Measurements from ENCODE around the gene PPFIBP2.

The PPFIBP2 gene

DNA sequence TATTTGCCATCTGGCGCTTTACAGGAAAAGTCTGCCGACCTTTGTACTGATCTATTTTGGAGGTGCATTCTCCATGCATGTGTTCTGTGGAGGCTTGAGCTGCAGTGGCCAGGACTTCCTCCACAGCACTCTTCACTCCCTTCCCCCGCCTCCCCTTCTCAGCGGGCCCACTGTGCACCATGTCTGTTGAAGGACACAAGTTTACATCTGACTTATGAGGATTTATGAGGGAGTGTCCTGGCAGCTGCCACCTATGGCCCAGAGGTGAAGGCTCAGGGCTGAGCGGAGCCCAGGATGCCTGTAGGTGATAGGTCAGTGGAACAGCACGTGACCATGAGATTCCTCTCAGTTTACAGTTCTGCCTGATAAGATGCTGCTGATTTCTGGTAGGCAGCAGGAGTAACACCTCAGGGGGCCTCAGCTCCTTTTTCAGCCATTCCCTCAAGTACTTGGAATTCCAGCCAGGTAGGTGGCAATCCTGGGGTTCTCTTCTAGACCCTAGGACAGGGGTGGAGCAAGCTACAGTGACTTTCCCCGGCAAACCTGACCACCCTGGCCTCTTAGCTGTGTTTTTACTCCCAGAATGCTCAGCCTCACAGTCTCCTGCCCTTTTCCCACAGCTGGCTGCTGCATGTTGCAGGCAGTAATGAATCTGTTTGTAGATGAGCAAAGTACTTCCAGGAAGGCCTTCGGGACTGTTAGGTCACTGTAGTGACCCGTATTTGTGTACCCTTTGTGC is 59.9 kb downstream of the PPFIBP2 start:
- Histone ChIP-seq H3K9me3 (ENCODE audit: insufficient read depth, low read depth, low read length) (0 out of 2 replicates have a peak, but pooled peaks cover under 1% of the 10 kb centered on the region), H3K4me1 (ENCODE audit: insufficient read depth, low read length) (peaks cover 60% of the 10 kb centered on the region), H3K27ac (ENCODE audit: low read length) (no peak overlapping the region), H3K36me3 (ENCODE audit: insufficient read depth, low read depth, low read length) (no peaks in the 10 kb centered on the region), H3K4me3 (ENCODE audit: low read length) (no peak overlapping the region), H3K9ac (ENCODE audit: low read depth, low read length) (no peak overlapping the region), H3K27me3 (ENCODE audit: insufficient read depth, low read length) (no peaks in the 10 kb centered on the region)

DNA sequence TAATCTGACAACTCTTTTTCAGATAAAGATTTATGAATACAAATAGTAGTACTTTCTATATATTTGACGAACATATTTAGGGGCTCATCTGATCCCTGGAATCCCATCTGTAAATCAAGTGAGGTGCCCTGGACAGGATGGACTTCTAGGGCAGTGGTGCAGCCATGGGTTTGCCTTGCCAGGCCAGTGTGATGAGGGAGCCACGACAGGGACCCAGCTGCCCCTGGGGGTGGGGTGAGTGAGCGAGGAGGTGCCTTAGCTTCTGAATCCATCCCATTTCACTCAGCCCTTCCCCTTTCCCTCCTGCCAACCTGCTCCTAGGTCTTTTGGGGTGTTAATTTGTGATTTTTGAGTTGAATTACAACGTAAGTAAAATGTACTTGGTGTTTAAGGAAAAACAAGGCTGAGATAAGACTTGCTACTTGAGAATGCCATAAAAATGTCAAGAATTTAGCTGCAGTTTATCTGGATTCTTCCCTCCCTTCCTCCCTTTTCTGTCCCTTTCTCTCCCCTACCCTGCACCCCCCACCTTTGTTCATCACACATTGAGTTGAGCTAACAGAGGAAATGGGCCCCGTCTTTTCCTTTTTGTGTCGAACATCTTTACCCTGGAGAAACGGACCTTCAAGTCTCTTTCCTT is 60.8 kb downstream of the PPFIBP2 start:
- Histone ChIP-seq H3K4me3 (ENCODE audit: low read length) (no peak overlapping the region), H3K36me3 (ENCODE audit: insufficient read depth, low read depth, low read length) (no peaks in the 10 kb centered on the region), H3K27me3 (ENCODE audit: insufficient read depth, low read length) (no peaks in the 10 kb centered on the region), H3K4me1 (ENCODE audit: insufficient read depth, low read length) (peaks cover 60% of the 10 kb centered on the region), H3K9ac (ENCODE audit: low read depth, low read length) (no peak overlapping the region), H3K9me3 (ENCODE audit: insufficient read depth, low read depth, low read length) (no peaks in the 10 kb centered on the region), H3K27ac (ENCODE audit: low read length) (no peak overlapping the region)

DNA sequence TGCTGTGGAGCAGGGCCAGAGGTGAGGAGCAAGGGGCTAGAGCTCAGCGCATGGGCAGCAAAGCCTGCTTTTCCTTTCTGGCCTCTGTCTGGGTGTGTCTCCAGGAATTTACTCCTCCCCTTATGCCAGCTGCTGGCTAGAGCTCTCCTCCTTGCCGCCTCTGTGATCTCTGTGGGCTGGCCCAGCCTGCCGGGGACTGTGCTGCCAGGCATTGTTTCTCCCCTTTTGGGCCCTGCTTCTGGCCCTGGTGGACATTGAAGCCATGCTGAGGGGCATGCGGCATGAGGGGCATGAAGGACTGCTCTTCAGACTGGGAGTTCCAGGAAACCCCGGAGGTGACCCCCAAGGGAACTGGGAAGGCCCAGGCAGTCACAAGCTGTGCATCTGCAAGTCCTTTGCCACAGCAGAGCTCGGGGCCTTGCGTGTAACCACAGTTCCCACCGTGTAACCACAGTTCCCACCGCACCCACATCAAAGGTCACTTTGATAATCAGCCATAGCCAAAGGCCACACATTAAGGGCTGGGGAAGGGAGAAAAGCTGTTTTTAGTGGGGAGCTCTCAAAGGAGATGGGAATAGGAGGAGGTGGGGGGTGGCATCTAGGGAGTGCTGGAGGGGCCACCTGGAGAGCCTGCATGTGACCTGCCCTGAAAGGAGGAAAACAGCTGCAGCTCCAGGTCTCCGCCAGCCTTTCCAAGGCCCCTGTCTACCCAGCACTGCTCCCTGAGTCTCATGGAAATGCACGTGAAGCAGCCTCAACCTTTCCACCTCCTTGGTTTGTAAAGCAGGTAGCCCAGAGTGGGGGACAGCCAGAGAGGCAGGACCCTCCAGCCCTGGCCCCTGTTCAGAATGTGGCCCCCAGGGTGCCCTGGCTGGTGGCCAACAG is 62.3 kb downstream of the PPFIBP2 start:
- H3K36me3 ChIP-seq (ENCODE audit: insufficient read depth, low read depth, low read length): no peaks in the 10 kb centered on the region
- no peaks in the 10 kb centered on the region for H3K27me3 ChIP-seq (ENCODE audit: insufficient read depth, low read length)
- H3K27ac ChIP-seq (ENCODE audit: low read length): peak overlapping the region; percentile 46
- H3K9me3 ChIP-seq (ENCODE audit: insufficient read depth, low read depth, low read length): no peaks in the 10 kb centered on the region
- H3K4me3 ChIP-seq (ENCODE audit: low read length): no peak overlapping the region
- H3K4me1 ChIP-seq (ENCODE audit: insufficient read depth, low read length): peaks cover 57% of the 10 kb centered on the region
- H3K9ac ChIP-seq (ENCODE audit: low read depth, low read length): peak overlapping the region; percentile 12; the same call in 1 of the 2 replicates

DNA sequence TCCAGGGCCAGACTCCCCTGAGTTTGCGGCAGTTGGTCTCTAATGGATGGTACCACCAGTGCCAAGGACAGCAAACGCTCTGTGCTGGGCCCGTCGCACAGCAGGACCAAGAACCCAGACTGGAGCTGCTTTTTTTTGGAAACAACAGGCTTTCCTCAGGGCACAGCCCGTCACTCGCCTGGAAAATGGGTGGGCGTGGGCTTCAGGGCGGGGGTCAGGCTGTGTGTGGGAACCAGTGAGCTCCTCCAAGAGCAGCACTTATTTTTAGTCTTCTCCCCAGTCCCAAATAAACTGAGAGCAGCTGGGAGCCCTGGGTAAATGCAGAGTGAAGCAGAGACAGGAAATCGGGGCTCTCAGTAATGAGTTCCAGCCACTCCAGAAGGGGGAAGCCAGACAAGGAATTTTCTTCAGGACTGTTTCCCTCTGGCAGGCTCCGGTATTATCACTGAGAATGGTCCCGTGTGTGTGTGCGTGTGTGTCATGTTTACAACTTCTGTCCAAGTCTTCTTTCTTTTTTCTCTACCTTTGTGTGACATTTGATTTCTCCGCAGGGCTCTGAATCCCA is 63.0 kb downstream of the PPFIBP2 start:
- no peaks in the 10 kb centered on the region for H3K36me3 ChIP-seq (ENCODE audit: insufficient read depth, low read depth, low read length)
- H3K9me3 ChIP-seq (ENCODE audit: insufficient read depth, low read depth, low read length): no peaks in the 10 kb centered on the region
- no peak overlapping the region for H3K4me3 ChIP-seq (ENCODE audit: low read length)
- peaks cover 52% of the 10 kb centered on the region for H3K4me1 ChIP-seq (ENCODE audit: insufficient read depth, low read length)
- peak overlapping the region; percentile 46 for H3K27ac ChIP-seq (ENCODE audit: low read length)
- H3K27me3 ChIP-seq (ENCODE audit: insufficient read depth, low read length): no peaks in the 10 kb centered on the region
- H3K9ac ChIP-seq (ENCODE audit: low read depth, low read length): peak overlapping the region; percentile 32; the same call in 1 of the 2 replicates

DNA sequence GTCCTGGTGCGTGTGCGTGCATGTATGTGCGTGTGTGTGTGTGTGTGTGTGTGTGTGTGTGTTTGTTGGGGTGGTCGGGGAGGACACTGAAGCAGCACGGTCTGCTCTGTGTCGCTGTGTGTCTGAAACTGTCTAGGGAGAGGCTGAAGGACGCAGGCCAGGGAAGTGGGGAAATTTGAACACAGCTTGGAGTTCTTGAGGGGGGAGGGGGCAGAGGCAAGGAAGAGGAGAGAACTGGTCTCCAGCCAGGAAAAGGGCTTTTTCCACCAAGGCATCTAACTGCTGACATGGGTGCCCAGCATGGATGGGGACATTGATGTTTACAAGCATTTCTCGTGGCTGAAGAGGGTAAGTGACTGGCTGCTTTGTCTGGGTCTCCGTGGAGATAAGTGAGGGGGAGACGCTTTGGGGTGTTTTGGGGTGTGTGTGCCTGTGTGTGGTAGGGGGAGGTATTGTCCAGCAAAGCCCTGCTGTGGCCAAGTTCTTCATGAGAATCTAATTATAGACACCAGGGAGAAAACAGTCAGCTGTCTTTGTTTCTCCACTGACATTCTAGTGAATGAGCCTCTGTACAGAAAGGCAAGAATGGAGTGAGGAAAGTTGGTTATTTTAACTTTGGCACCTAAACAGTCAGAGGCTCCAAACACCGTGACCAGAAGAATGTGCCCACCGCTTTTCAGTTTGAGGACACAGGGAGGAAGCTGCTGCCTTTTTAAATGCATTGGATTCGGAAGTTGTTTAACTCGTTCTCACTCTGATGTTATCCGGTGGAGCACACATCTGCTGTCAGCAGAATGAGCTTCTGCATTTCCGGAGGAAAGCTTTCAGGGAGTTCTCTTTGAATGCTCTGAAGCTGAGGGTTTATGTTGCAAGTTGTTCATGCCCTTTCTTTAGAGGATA is 63.7 kb downstream of the PPFIBP2 start:
- Histone ChIP-seq H3K9ac (ENCODE audit: low read depth, low read length) (peak overlapping the region; percentile 32; the same call in 1 of the 2 replicates), H3K4me1 (ENCODE audit: insufficient read depth, low read length) (peaks cover 45% of the 10 kb centered on the region), H3K27ac (ENCODE audit: low read length) (peak overlapping the region; percentile 46), H3K27me3 (ENCODE audit: insufficient read depth, low read length) (no peaks in the 10 kb centered on the region), H3K9me3 (ENCODE audit: insufficient read depth, low read depth, low read length) (no peaks in the 10 kb centered on the region), H3K4me3 (ENCODE audit: low read length) (peak overlapping the region; percentile 3; the same call in 1 of the 2 replicates), H3K36me3 (ENCODE audit: insufficient read depth, low read depth, low read length) (no peaks in the 10 kb centered on the region)

DNA sequence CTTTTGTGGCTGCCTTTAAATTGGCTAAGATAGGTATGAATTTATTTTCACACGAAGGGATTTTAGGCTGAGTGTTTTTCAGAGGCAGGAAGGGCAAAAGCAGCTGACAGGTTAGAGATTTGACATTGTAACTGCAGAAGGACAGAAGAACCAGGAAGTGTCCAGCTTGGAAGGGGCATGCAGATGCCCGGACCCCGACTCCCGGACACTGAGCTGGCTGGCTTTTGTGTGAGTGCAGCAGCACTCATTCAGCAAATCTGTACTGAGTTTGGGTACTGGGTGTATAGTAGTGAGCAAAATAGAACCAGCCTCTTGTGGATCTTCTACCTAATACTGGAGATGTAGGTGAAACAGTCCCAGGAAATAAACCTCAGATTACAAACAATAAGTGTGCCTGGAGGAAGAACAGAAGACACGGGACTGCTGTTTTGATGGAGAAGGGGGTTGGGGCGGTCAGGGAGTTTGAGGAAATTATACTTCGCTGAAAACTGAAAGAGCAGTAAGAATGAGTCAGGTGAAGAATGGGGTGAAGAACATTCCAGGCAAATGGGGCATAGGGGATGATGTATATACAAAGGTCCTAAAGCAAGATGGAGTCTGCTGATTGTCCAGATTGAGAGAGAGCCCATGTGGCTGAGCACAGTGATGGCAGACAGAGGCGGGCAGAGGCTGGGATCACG is 64.6 kb downstream of the PPFIBP2 start:
- Histone ChIP-seq H3K27ac (ENCODE audit: low read length) (no peak overlapping the region), H3K4me1 (ENCODE audit: insufficient read depth, low read length) (peaks cover 44% of the 10 kb centered on the region), H3K9me3 (ENCODE audit: insufficient read depth, low read depth, low read length) (no peaks in the 10 kb centered on the region), H3K27me3 (ENCODE audit: insufficient read depth, low read length) (no peaks in the 10 kb centered on the region), H3K9ac (ENCODE audit: low read depth, low read length) (peak overlapping the region; percentile 14; the same call in 1 of the 2 replicates), H3K4me3 (ENCODE audit: low read length) (peak overlapping the region; percentile 3; the same call in 1 of the 2 replicates), H3K36me3 (ENCODE audit: insufficient read depth, low read depth, low read length) (no peaks in the 10 kb centered on the region)

DNA sequence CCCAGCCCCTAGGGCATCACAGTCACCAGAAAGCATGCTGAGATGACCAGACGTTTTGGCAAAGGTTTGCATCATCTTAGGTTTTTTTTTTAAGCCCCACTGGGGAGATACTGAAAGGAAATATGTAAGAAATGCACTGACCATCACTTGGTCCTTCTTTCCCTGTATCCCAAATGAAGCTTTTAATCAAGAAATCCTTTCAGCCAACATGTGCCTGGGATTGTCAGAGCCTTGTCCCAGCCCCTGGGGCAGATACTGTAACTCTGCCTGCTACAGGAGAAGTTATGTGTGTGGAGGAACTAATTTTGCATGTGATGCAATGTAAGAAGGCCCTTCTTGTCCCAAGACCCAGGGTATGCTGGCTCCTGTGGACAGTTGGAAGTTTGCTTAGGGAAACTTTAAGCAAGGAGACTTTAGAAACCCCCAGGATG is 65.6 kb downstream of the PPFIBP2 start:
- Histone ChIP-seq H3K9me3 (ENCODE audit: insufficient read depth, low read depth, low read length) (no peaks in the 10 kb centered on the region), H3K4me1 (ENCODE audit: insufficient read depth, low read length) (peaks cover 36% of the 10 kb centered on the region), H3K27me3 (ENCODE audit: insufficient read depth, low read length) (no peaks in the 10 kb centered on the region), H3K27ac (ENCODE audit: low read length) (no peak overlapping the region), H3K36me3 (ENCODE audit: insufficient read depth, low read depth, low read length) (no peaks in the 10 kb centered on the region), H3K4me3 (ENCODE audit: low read length) (no peak overlapping the region), H3K9ac (ENCODE audit: low read depth, low read length) (no peak overlapping the region)

DNA sequence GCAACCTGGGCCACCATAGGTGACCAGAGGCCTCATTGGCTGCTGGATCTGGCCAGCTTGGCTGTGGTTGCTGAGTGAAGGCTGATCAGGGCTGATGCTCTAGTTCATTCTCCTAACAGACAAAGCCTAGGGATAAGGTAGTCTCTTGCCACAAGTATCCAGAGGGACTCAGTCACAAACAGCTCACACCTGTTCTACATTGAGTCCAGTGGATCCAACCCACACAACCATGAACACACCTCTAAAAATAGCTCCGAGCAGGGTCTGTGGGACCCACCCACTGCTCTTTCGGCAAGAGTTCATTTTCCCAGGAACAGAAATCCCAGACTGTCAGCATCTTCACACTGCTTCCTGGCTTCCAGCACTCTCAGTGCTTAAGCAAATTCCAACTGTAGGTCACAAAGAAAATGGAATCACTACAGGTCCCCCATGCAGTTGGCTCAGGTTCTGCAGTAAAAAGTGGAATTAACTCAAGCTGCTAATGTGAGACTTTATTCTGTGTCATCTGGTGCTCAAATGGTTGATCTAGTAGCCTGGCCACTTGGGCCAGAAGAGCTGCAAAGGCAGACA is 67.3 kb downstream of the PPFIBP2 start:
- Histone ChIP-seq H3K9ac (ENCODE audit: low read depth, low read length) (no peak overlapping the region), H3K9me3 (ENCODE audit: insufficient read depth, low read depth, low read length) (no peaks in the 10 kb centered on the region), H3K36me3 (ENCODE audit: insufficient read depth, low read depth, low read length) (no peaks in the 10 kb centered on the region), H3K27ac (ENCODE audit: low read length) (no peak overlapping the region), H3K4me1 (ENCODE audit: insufficient read depth, low read length) (peaks cover 23% of the 10 kb centered on the region), H3K4me3 (ENCODE audit: low read length) (no peak overlapping the region), H3K27me3 (ENCODE audit: insufficient read depth, low read length) (no peaks in the 10 kb centered on the region)

DNA sequence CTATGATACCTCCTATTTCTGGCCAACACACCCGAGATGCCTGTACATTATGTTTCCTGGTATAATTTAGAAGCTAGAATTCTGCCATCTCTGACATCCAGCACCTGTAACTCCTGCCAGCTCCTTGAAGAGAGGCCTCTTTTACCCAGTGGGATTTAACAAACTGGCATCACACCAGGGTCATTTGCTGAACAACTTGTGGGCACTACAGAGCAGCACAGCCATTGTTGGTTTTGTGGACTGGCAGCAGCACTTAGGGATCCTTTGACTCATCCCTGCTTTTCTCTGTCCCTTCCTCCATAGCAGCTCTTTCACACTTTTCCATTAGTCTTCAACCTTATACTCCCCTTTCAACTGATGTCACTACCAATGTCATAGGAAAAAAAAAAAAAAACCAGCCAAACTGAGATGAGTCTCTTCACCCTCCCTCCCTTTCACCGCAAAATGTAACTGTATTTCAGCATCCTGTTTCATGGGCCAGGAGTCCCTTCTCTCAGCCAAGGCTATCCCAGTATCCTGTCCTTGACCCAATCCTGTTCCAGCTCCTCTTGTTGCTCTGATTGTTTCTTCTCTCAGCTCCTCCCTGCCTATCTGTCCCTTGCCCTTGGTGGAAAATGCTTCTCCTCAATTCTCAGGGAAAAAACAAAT is 68.7 kb downstream of the PPFIBP2 start:
- Histone ChIP-seq H3K4me3 (ENCODE audit: low read length) (no peak overlapping the region), H3K9ac (ENCODE audit: low read depth, low read length) (no peak overlapping the region), H3K27me3 (ENCODE audit: insufficient read depth, low read length) (no peaks in the 10 kb centered on the region), H3K36me3 (ENCODE audit: insufficient read depth, low read depth, low read length) (no peaks in the 10 kb centered on the region), H3K27ac (ENCODE audit: low read length) (no peak overlapping the region), H3K4me1 (ENCODE audit: insufficient read depth, low read length) (peaks cover 11% of the 10 kb centered on the region), H3K9me3 (ENCODE audit: insufficient read depth, low read depth, low read length) (no peaks in the 10 kb centered on the region)

DNA sequence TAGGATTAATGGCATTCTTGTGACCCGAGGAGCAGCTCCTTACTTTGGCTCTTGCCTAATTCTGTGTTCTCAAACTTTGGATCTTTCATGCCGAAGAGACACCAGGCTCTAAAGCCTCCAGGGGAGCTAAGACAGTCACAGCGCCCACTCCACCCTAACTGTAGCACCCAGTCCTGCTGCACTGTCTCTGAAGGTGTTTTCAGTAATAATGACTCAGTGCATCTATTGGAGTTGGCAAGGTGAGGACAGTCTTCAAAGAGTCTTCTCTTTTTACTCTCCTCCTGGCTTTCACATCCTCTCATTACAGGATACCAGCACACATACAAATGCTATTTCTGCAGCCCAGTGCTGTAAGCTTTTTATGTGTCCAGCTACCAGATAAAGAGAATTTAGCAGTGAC is 69.4 kb downstream of the PPFIBP2 start:
- no peaks in the 10 kb centered on the region for H3K27me3 ChIP-seq (ENCODE audit: insufficient read depth, low read length)
- no peaks in the 10 kb centered on the region for H3K9me3 ChIP-seq (ENCODE audit: insufficient read depth, low read depth, low read length)
- H3K9ac ChIP-seq (ENCODE audit: low read depth, low read length): no peak overlapping the region
- H3K36me3 ChIP-seq (ENCODE audit: insufficient read depth, low read depth, low read length): no peaks in the 10 kb centered on the region
- no peak overlapping the region for H3K27ac ChIP-seq (ENCODE audit: low read length)
- H3K4me1 ChIP-seq (ENCODE audit: insufficient read depth, low read length): peaks cover 3% of the 10 kb centered on the region; the same call in 1 of the 2 replicates
- H3K4me3 ChIP-seq (ENCODE audit: low read length): no peak overlapping the region
